Measurements from ENCODE around the gene PCTP.

Gene PCTP

DNA sequence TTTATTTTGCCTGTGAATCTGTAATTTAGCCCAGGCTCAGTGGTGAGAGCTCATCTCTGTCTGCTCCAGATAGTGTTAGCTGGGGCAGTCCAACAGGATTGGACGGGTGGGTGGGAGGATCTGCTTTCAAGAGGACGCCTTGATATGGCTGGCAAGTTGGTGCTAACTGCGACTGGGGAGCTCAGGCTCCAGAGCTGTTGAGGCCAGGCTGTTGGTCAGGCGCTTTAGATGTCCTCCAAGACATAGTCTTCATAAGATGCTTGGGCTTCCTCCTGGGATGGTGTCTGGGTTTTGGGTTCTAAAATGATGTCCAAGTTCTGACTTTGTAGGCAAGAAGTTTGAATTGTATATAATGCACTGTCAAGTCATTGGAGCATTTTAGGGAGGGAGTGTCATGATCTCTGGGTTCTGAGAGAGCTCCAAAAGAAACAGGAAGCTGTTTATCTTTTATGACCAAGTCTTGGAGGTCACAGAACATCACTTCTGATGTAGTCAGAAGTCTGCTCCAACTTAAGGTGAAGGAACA lies 12.8 kb upstream of the PCTP start:
- no peaks in the 10 kb centered on the region for H4K20me1 ChIP-seq

DNA sequence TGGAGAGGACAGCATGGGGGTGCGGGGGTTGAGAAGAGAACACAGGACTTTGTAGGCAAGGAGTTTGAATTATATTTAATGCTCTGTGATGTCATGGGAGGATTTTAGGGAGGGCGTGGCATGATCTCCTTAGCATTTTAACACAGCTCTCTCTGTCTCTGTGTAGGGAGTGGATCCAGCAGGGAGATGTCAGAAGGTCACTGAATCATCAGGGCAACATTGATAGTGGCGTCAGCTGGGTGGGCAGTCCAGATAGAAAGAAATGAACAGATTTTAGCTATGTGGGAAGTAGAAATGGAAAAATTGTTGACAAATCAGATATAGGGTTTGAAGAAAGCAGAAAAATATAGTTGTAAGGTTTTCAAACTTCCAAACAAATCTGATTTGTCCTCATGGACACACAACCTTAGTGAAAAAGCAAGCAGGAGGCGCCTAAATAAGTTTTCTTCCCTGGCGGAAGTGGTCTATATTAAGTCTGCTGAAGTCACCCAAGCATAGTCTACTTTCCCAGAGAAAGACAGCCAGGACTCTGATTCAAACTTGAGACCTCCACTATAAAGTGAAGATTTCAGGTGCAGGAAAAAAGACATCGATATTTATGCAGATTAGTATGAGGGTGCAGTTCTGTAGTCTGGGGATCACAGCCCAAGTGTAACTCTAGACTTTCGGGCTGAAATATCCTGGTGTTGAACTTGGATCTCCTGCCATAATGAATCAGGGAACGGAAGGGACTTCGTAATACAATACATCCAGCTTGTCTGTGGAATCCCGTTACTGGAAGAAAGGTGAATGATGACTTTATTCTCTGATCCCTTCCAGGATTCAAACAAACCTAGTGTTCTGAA lies 10.1 kb upstream of the PCTP start:
- TF ChIP-seq Cebpa-rat (IDR thresholded peaks at IDR 0.05) = no peak
- no peak overlapping the region for H3K27ac ChIP-seq

More for the DNA sequence above, 12.8 kb upstream of the PCTP start:
- H3K36me3 ChIP-seq = no peaks in the 10 kb centered on the region
- TF ChIP-seq Cebpa-rat (IDR thresholded peaks at IDR 0.05) = no peak
- H3K4me2 ChIP-seq = peak overlapping the region; percentile 21; the same call in 1 of the 2 replicates
- H3K27ac ChIP-seq = no peak overlapping the region
- peaks cover 51% of the 10 kb centered on the region for H3K4me1 ChIP-seq
- H3K9ac ChIP-seq = no peak overlapping the region
- H3K4me3 ChIP-seq = no peak overlapping the region
- H3K9me3 ChIP-seq = no peaks in the 10 kb centered on the region
- no peaks in the 10 kb centered on the region for H3K27me3 ChIP-seq

DNA sequence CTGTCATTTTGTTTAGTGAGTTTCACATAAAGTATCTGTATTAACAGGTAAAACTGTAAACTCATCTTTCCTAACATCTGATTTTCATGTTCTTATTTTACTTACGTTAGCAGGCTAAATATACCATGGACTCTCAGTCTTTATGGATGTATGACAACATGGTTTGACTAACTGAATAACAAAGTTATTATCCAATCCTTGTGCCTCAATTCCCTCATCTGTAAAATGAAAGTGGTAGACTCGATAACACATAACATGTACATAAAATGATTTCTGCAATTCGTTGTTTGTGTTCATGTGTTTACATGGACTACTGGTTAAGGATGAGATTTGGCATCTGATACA lies 9.5 kb upstream of the PCTP start:
- no peaks in the 10 kb centered on the region for H3K9me3 ChIP-seq
- no peak overlapping the region for H3K9ac ChIP-seq
- H3K4me1 ChIP-seq = peaks cover 25% of the 10 kb centered on the region
- H3K4me2 ChIP-seq = 0 out of 2 replicates have a peak overlapping the region, but pooled peaks have one; percentile 34
- no peaks in the 10 kb centered on the region for H3K36me3 ChIP-seq
- no peak for TF ChIP-seq Cebpa-rat (IDR thresholded peaks at IDR 0.05)
- H3K27ac ChIP-seq = no peak overlapping the region
- H3K4me3 ChIP-seq = no peak overlapping the region
- no peaks in the 10 kb centered on the region for H4K20me1 ChIP-seq
- no peaks in the 10 kb centered on the region for H3K27me3 ChIP-seq

More for the DNA sequence above, 10.1 kb upstream of the PCTP start:
- Histone ChIP-seq H3K36me3 (no peaks in the 10 kb centered on the region), H3K4me3 (no peak overlapping the region), H3K9ac (no peak overlapping the region), H3K9me3 (no peaks in the 10 kb centered on the region), H3K27me3 (no peaks in the 10 kb centered on the region), H3K4me1 (peaks cover 25% of the 10 kb centered on the region), H3K4me2 (peak overlapping the region; percentile 34; the same call in 1 of the 2 replicates), H4K20me1 (no peaks in the 10 kb centered on the region)

GRCh38 chr17:55742272-55743102 lies 8.4 kb upstream of the PCTP start:
- H3K27me3 ChIP-seq = no peaks in the 10 kb centered on the region
- H3K4me1 ChIP-seq = peaks cover 20% of the 10 kb centered on the region
- no peak overlapping the region for H3K9ac ChIP-seq
- no peaks in the 10 kb centered on the region for H3K9me3 ChIP-seq
- no peaks in the 10 kb centered on the region for H3K36me3 ChIP-seq
- TF ChIP-seq Cebpa-rat (IDR thresholded peaks at IDR 0.05) = no peak
- no peaks in the 10 kb centered on the region for H4K20me1 ChIP-seq
- H3K27ac ChIP-seq = no peak overlapping the region
- no peak overlapping the region for H3K4me2 ChIP-seq
- no peak overlapping the region for H3K4me3 ChIP-seq

DNA sequence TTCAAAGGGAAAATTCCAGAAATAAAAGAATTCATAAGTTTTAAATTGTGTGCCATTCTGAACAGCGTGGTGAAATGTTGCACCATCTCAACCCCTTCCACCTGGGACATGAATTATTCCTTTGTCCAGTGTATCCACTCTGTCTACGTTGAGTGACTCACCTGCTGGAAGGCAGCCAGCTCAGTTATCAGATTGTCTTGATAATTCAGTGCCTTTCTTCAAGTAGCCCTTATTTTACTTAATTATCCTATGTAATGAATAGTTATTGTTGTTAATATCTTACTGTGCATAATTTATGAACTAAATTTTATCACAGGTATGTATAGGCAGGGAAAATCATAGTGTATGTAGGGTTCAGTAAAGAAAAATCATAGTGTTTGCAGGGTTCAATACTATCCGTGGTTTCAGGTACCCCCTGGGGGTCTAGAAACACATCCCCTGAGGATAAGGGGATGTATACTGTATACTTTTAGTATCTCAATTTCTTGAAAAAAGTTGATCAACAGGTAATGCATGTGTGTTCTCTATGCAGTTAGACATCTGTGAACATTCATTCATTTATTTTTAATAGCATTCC lies 7.7 kb upstream of the PCTP start:
- Histone ChIP-seq H3K4me2 (no peak overlapping the region), H3K4me1 (peaks cover 13% of the 10 kb centered on the region), H3K27me3 (no peaks in the 10 kb centered on the region), H3K36me3 (no peaks in the 10 kb centered on the region), H3K27ac (no peak overlapping the region), H3K9ac (no peak overlapping the region), H3K4me3 (no peak overlapping the region), H3K9me3 (no peaks in the 10 kb centered on the region), H4K20me1 (no peaks in the 10 kb centered on the region)
- no peak for TF ChIP-seq Cebpa-rat (IDR thresholded peaks at IDR 0.05)

DNA sequence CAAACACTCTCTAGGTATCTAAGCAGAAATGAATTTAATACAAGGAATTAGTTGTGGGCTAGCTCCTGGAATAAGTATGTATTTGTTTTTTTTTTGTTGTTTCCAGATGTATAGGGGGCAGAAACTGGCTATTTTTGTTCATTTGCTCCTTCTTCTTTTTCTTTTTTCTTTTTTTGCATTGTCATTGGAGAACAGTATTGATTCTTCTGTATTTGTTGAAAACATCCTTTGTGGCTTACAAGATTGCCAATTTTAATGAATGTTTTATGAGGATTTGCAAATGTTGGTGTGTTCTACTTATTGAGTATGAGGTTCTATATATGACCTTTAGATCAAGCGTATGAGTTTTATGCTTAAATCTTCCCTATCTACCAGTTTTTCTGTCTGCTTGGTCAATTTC lies 5.6 kb upstream of the PCTP start:
- no peaks in the 10 kb centered on the region for H3K9me3 ChIP-seq
- H3K27ac ChIP-seq = no peak overlapping the region
- H3K36me3 ChIP-seq = no peaks in the 10 kb centered on the region
- TF ChIP-seq Cebpa-rat (IDR thresholded peaks at IDR 0.05) = no peak
- H4K20me1 ChIP-seq = no peaks in the 10 kb centered on the region
- H3K27me3 ChIP-seq = no peaks in the 10 kb centered on the region
- H3K4me2 ChIP-seq = no peak overlapping the region
- no peak overlapping the region for H3K4me3 ChIP-seq
- H3K9ac ChIP-seq = no peak overlapping the region
- H3K4me1 ChIP-seq = peaks cover 12% of the 10 kb centered on the region

GRCh38 chr17:55746466-55746865 lies 4.4 kb upstream of the PCTP start:
- Histone ChIP-seq H4K20me1 (no peaks in the 10 kb centered on the region), H3K36me3 (no peaks in the 10 kb centered on the region), H3K9me3 (no peaks in the 10 kb centered on the region), H3K27ac (no peak overlapping the region), H3K9ac (no peak overlapping the region), H3K4me3 (no peak overlapping the region), H3K4me2 (no peak overlapping the region), H3K4me1 (peaks cover 5% of the 10 kb centered on the region), H3K27me3 (no peaks in the 10 kb centered on the region)
- no peak for TF ChIP-seq Cebpa-rat (IDR thresholded peaks at IDR 0.05)

DNA sequence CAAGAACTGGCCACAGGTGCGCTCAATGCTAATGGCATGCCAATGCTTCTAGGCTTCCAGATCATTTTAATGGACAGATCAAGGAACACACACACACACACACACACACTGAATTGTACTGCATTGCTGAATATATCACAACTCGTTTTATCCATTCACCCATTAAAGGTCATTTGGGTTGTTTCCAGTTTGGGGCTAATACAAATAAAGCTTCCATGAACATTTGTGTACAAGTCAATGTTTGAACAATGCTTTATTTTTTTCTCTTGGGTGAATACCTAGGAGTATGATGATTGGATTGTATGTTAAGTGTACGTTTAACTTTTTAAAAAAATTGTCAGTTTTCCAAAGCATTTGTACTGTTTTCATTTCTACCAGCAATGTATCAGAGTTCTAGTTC lies 3.6 kb upstream of the PCTP start:
- Histone ChIP-seq H3K4me2 (no peak overlapping the region), H3K27me3 (no peaks in the 10 kb centered on the region), H3K9me3 (no peaks in the 10 kb centered on the region), H3K4me1 (peaks cover 13% of the 10 kb centered on the region), H3K36me3 (no peaks in the 10 kb centered on the region), H4K20me1 (peaks cover 6% of the 10 kb centered on the region; the same call in 1 of the 2 replicates), H3K27ac (no peak overlapping the region), H3K4me3 (no peak overlapping the region), H3K9ac (no peak overlapping the region)
- TF ChIP-seq Cebpa-rat (IDR thresholded peaks at IDR 0.05) = no peak

DNA sequence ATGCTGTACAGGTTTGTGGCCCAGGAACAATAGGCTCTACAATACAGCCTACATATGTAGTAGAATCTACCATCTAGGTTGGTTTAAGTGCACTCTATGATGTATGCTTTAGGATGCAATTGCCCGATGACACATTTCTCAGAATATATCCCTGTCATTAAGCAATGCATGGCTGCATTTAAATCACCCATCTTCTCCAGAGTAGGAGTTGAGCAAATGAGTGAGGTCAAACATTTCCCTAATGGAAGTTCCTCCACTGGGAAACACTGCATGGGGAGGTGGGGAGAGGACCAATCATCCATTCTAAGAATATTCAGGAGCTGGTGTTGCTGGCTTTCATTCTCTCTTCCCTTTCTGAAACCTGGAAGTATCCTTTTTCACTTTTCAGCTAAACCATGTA lies 2.0 kb upstream of the PCTP start:
- peaks cover 22% of the 10 kb centered on the region for H3K4me1 ChIP-seq
- H3K27ac ChIP-seq = no peak overlapping the region
- H4K20me1 ChIP-seq = peaks cover 7% of the 10 kb centered on the region; the same call in 1 of the 2 replicates
- H3K36me3 ChIP-seq = peaks cover 5% of the 10 kb centered on the region
- no peak for TF ChIP-seq Cebpa-rat (IDR thresholded peaks at IDR 0.05)
- no peaks in the 10 kb centered on the region for H3K9me3 ChIP-seq
- H3K27me3 ChIP-seq = no peaks in the 10 kb centered on the region
- no peak overlapping the region for H3K9ac ChIP-seq
- no peak overlapping the region for H3K4me2 ChIP-seq
- H3K4me3 ChIP-seq = no peak overlapping the region

Measured in BLaER1 (cell line).